IMR-90 (cell line): Measurements from ENCODE around the gene NUDT16. TPM values are rescaled to one million over a fixed set of nuclear protein-coding genes. Genes with fewer than 3 reads are reported as not detected.

Source experiments
- ATAC-seq: fragments of 200-7000 bp; cut with Tn5 transposase; 2 replicates; pipeline ENCODE4 v1.9.1; 2020; ENCODE audit warnings: low read depth, mild to moderate bottlenecking, moderate library complexity
- BruUV-seq: library from RNA; stranded (reverse); fragments of 400-500 nt; replicated peaks from 2 replicates; lab custom pipeline; 2021; lab: Mats Ljungman, UMichigan
- CTCF ChIA-PET: fragments of 300-600 bp; formaldehyde crosslinking; extraction: SDS; loops from one replicate; lab custom pipeline; 2021; ENCODE audit warnings: antibody characterized with exemption; lab: Yijun Ruan, JAX
- POLR2A ChIA-PET: fragments of 300-600 bp; sonication (Branson Sonifier 250); formaldehyde crosslinking; loops from one replicate; lab custom pipeline; 2022; ENCODE audit warnings: antibody characterized with exemption; ENCODE audit not compliant: unreplicated experiment; lab: Charles Lee
- DNase-seq: peaks from one replicate; pipeline ENCODE4 v3.0.0; 2013
- H2AFZ ChIP-seq: replicated peaks from 2 replicates; pipeline ENCODE3; 2013; ENCODE audit warnings: low read length, mild to moderate bottlenecking; ENCODE audit not compliant: poor library complexity
- H2AK5ac ChIP-seq: 2 replicates; pipeline ENCODE4 v1.6.1; 2013; ENCODE audit warnings: low read depth, low read length, inconsistent platforms
- H2AK9ac ChIP-seq: replicated peaks from 2 replicates; pipeline ENCODE3; 2013; ENCODE audit warnings: mild to moderate bottlenecking, low read depth, low read length, moderate library complexity; ENCODE audit not compliant: poor library complexity
- H2BK120ac ChIP-seq: 2 replicates; pipeline ENCODE4 v1.6.1; 2013; ENCODE audit warnings: low read depth, low read length, inconsistent platforms
- H2BK15ac ChIP-seq: 3 replicates; pipeline ENCODE4 v1.6.1; 2013; ENCODE audit warnings: low read depth, low read length, inconsistent platforms
- H2BK20ac ChIP-seq: 2 replicates; pipeline ENCODE4 v1.6.1; 2013; ENCODE audit warnings: low read depth, mild to moderate bottlenecking, inconsistent platforms, low read length, moderate library complexity
- H2BK5ac ChIP-seq: 2 replicates; pipeline ENCODE4 v1.6.1; 2013; ENCODE audit warnings: mild to moderate bottlenecking, low read depth, low read length, inconsistent platforms; ENCODE audit not compliant: poor library complexity, severe bottlenecking
- H3K14ac ChIP-seq: replicated peaks from 2 replicates; pipeline ENCODE4 v1.6.1; 2013; ENCODE audit warnings: low read depth, low read length, inconsistent platforms
- H3K18ac ChIP-seq: 2 replicates; pipeline ENCODE4 v1.6.1; 2013; ENCODE audit warnings: low read depth, low read length, control low read depth
- H3K23ac ChIP-seq: 2 replicates; pipeline ENCODE4 v1.6.1; 2013; ENCODE audit warnings: low read depth, low read length, inconsistent platforms
- H3K27ac ChIP-seq: 2 replicates; pipeline ENCODE4 v1.5.1; 2013; ENCODE audit warnings: mild to moderate bottlenecking, control low read depth, low read length; ENCODE audit not compliant: insufficient read depth
- H3K27me3 ChIP-seq: 2 replicates; pipeline ENCODE4 v1.6.1; 2013; ENCODE audit warnings: low read length; ENCODE audit not compliant: control insufficient read depth, insufficient read depth
- H3K36me3 ChIP-seq: 2 replicates; pipeline ENCODE4 v1.6.1; 2013; ENCODE audit warnings: low read length, mixed read lengths; ENCODE audit not compliant: control insufficient read depth, insufficient read depth
- H3K4ac ChIP-seq: 2 replicates; pipeline ENCODE4 v1.6.1; 2013; ENCODE audit warnings: low read depth, low read length, inconsistent platforms
- H3K4me1 ChIP-seq: 2 replicates; pipeline ENCODE4 v1.6.1; 2013; ENCODE audit warnings: low read length, mixed read lengths; ENCODE audit not compliant: control insufficient read depth, insufficient read depth
- H3K4me2 ChIP-seq: 2 replicates; pipeline ENCODE4 v1.6.1; 2013; ENCODE audit warnings: low read depth, mild to moderate bottlenecking, control low read depth, low read length, moderate library complexity
- H3K4me3 ChIP-seq: 2 replicates; pipeline ENCODE4 v1.5.1; 2013; ENCODE audit warnings: low read depth, mild to moderate bottlenecking, control low read depth, low read length, moderate library complexity; ENCODE audit not compliant: insufficient read depth
- H3K56ac ChIP-seq: 2 replicates; pipeline ENCODE4 v1.6.1; 2013; ENCODE audit warnings: low read length, inconsistent platforms; ENCODE audit not compliant: insufficient read depth; ENCODE audit errors: extremely low read depth
- H3K79me1 ChIP-seq, 2 experiments: 2 replicates each; pipeline ENCODE4 v1.6.1; 2013; ENCODE audit warnings: low read length in 2 of 2, inconsistent platforms in 1 of 2, low read depth in 1 of 2
- H3K9ac ChIP-seq: 2 replicates; pipeline ENCODE4 v1.6.1; 2013; ENCODE audit warnings: low read depth, low read length, control low read depth
- H3K9me1 ChIP-seq: 2 replicates; pipeline ENCODE4 v1.6.1; 2013; ENCODE audit warnings: low read length, inconsistent platforms; ENCODE audit not compliant: insufficient read depth
- H3K9me3 ChIP-seq: 2 replicates; pipeline ENCODE4 v1.6.1; 2013; ENCODE audit warnings: low read length; ENCODE audit not compliant: control insufficient read depth, insufficient read depth
- H4K20me1 ChIP-seq: 2 replicates; pipeline ENCODE4 v1.6.1; 2013; ENCODE audit warnings: low read length, inconsistent platforms; ENCODE audit not compliant: insufficient read depth
- H4K5ac ChIP-seq: 2 replicates; pipeline ENCODE4 v1.6.1; 2013; ENCODE audit warnings: mild to moderate bottlenecking, low read depth, low read length, control low read depth
- H4K8ac ChIP-seq, 2 experiments: 2 replicates each; pipeline ENCODE4 v1.6.1; 2013; ENCODE audit warnings: low read depth in 2 of 2, low read length in 2 of 2, control low read depth in 1 of 2, inconsistent platforms in 1 of 2
- H4K91ac ChIP-seq: 2 replicates; pipeline ENCODE4 v1.6.1; 2013; ENCODE audit warnings: low read depth, low read length, inconsistent platforms; ENCODE audit not compliant: insufficient read depth
- BHLHE40 ChIP-seq: fragments of 150-350 bp; IDR thresholded peaks from 2 replicates; pipeline ENCODE4 v1.6.1; 2016; ENCODE audit warnings: mild to moderate bottlenecking, low read depth, low read length
- CEBPB ChIP-seq: IDR thresholded peaks from 2 replicates; pipeline ENCODE4 v1.6.1; 2012; ENCODE audit warnings: low read depth, low read length, improper control_type of control experiment
- CHD1 ChIP-seq: IDR thresholded peaks from 2 replicates; pipeline ENCODE4 v1.6.1; 2012; ENCODE audit warnings: low read depth, low read length, improper control_type of control experiment
- ELK1 ChIP-seq: fragments of 150-350 bp; IDR thresholded peaks from 2 replicates; pipeline ENCODE4 v1.6.1; 2016; ENCODE audit warnings: low read depth, mild to moderate bottlenecking, low read length, moderate library complexity, borderline replicate concordance
- FOS ChIP-seq: fragments of 150-350 bp; IDR thresholded peaks from 2 replicates; pipeline ENCODE4 v1.6.1; 2016; ENCODE audit warnings: low read depth, low read length
- MAFK ChIP-seq: IDR thresholded peaks from 2 replicates; pipeline ENCODE4 v1.6.1; 2012; ENCODE audit warnings: low read depth, low read length, improper control_type of control experiment
- MAZ ChIP-seq: IDR thresholded peaks from 2 replicates; pipeline ENCODE4 v1.6.1; 2012; ENCODE audit warnings: low read depth, mild to moderate bottlenecking, low read length, improper control_type of control experiment, moderate library complexity, borderline replicate concordance
- NFE2L2 ChIP-seq: fragments of 150-350 bp; IDR thresholded peaks from 2 replicates; pipeline ENCODE4 v1.6.1; 2016; ENCODE audit warnings: low read depth, mild to moderate bottlenecking, low read length
- POLR2A ChIP-seq: IDR thresholded peaks from 2 replicates; pipeline ENCODE4 v1.6.1; 2012; ENCODE audit warnings: mild to moderate bottlenecking, low read depth, low read length
- RFX5 ChIP-seq: IDR thresholded peaks from 2 replicates; pipeline ENCODE4 v1.8.0; 2012; ENCODE audit warnings: low read depth, mild to moderate bottlenecking, low read length, moderate library complexity
- SMC3 ChIP-seq: fragments of 150-350 bp; IDR thresholded peaks from 2 replicates; pipeline ENCODE4 v1.6.1; 2016; ENCODE audit warnings: low read depth, mild to moderate bottlenecking, antibody characterized with exemption, low read length, moderate library complexity
- USF2 ChIP-seq: fragments of 150-350 bp; IDR thresholded peaks from 2 replicates; pipeline ENCODE4 v1.6.1; 2017; ENCODE audit warnings: mild to moderate bottlenecking, antibody characterized with exemption, low read length, low read depth
- WGBS, 2 experiments: methylation state at CpG; one replicate each; pipeline versions ENCODE4 v1.1.5 to v1.1.7; 2013; ENCODE audit warnings: missing lambda C conversion rate in 2 of 2; ENCODE audit not compliant: insufficient read length in 1 of 2; ENCODE audit errors: extremely low coverage in 2 of 2; 5-methylcytosine and 5-hydroxymethylcytosine counted together
- dilution Hi-C: fragments of 300-500 bp; cut with HindIII; formaldehyde crosslinking; loops from one replicate; pipeline ENCODE4 v1.14.3; 2018; ENCODE audit warnings: low sequenced_read_pairs; ENCODE audit not compliant: unreplicated experiment
- in situ Hi-C: fragments of 300-500 bp; cut with MboI; formaldehyde crosslinking; loops from 3 replicates; pipeline ENCODE4 v1.14.3; 2019; ENCODE audit warnings: low sequenced_read_pairs, inconsistent platforms, mixed read lengths
- intact Hi-C: fragments of 100-400 bp; cut with micrococcal nuclease; formaldehyde crosslinking; loops from 2 replicates; pipeline ENCODE4 v1.10.0; 2022
- polyA plus RNA-seq, 3 experiments: library from polyadenylated mRNA; depleted of rRNA; stranded (reverse); fragments of >200 nt; gene quantifications; 2 replicates each; pipeline ENCODE4 v1.2.3, GENCODE V29; 2012; ENCODE audit warnings: low replicate concordance in 1 of 3
- total RNA-seq: library from RNA; depleted of rRNA; stranded (reverse); fragments of >200 nt; gene quantifications from 2 replicates; pipeline ENCODE4 v1.2.3, GENCODE V29; 2012

The NUDT16 gene
- total and polyA plus RNA-seq, 2 of the 4 experiments (the other 2 are of a cell fraction), result 8.9 to 10.4 TPM

- Histone ChIP-seq H3K4me2 (no peak overlapping the region), H3K4me3 (no peak overlapping the region), H4K5ac (no peak overlapping the region), H3K9ac (no peak overlapping the region), H4K91ac (no peak overlapping the region), H3K27me3 (no peaks in the 10 kb centered on the region), H3K79me1 (no peaks in the 10 kb centered on the region), H4K20me1 (no peaks in the 10 kb centered on the region), H3K56ac (no peak overlapping the region), H2AK5ac (no peak overlapping the region), H3K18ac (no peak overlapping the region), H2BK120ac (no peak overlapping the region), H2BK20ac (no peak overlapping the region), H2BK15ac (no peak overlapping the region), H2AFZ (no peak overlapping the region), H3K4ac (no peak overlapping the region), H3K9me3 (no peaks in the 10 kb centered on the region), H2AK9ac (no peak overlapping the region), H4K8ac (no peak overlapping the region), H3K36me3 (no peaks in the 10 kb centered on the region), H3K23ac (no peak overlapping the region), H3K4me1 (no peaks in the 10 kb centered on the region), H2BK5ac (no peak overlapping the region), H3K27ac (no peak overlapping the region), H3K14ac (no peak overlapping the region), H3K9me1 (no peaks in the 10 kb centered on the region)
- dilution Hi-C loops (no loop called here), in situ Hi-C loops (no loop called here), intact Hi-C loops (no loop called here)
- ATAC-seq (no peak), DNase-seq (no peak)
- POLR2A ChIA-PET, result no interaction called here
- CTCF ChIA-PET, result interaction anchor here (0.6 to 1.5 kb wide), 2 partner anchors 11 to 316 kb away, joined by 3 to 4 read pairs; no protein-coding TSS in a partner anchor
- WGBS, 2 experiments, result no CpG with 5 or more reads among the region's 2 CpGs
- BruUV-seq, result no TSS peak
- TF ChIP-seq USF2, result no peak
- no peak for TF ChIP-seq FOS
- TF ChIP-seq MAZ, result no peak
- no peak for TF ChIP-seq SMC3
- no peak for TF ChIP-seq NFE2L2
- no peak for TF ChIP-seq CEBPB
- no peak for TF ChIP-seq MAFK
- no peak for TF ChIP-seq CHD1
- TF ChIP-seq RFX5, result no peak
- TF ChIP-seq ELK1, result no peak
- TF ChIP-seq BHLHE40, result no peak
- TF ChIP-seq POLR2A, result no peak
Measured at GRCh38 chr3:131348911-131349310, 32.7 kb upstream of the NUDT16 start.
